Neural crest cell (in vitro differentiated cells): Measurements from ENCODE around the gene FAF2. TPM values are rescaled to one million over a fixed set of nuclear protein-coding genes. Genes with fewer than 3 reads are reported as not detected.

Experiments
- DNase-seq: peaks from one replicate; pipeline ENCODE4 v3.0.0; 2021; ENCODE audit warnings: low read depth, mixed read lengths, low spot score
- H3K27ac Mint-ChIP-seq: one replicate; pipeline ENCODE4 v1.8.0; 2021; ENCODE audit warnings: mild to moderate bottlenecking, mixed read lengths; ENCODE audit not compliant: unreplicated experiment
- H3K27me3 Mint-ChIP-seq: 2 replicates; pipeline ENCODE4 v1.8.0; 2021; ENCODE audit warnings: low read depth, mild to moderate bottlenecking, mixed read lengths
- H3K36me3 Mint-ChIP-seq: 2 replicates; pipeline ENCODE4 v1.8.0; 2021; ENCODE audit warnings: low read depth, mild to moderate bottlenecking, mixed read lengths
- H3K4me1 Mint-ChIP-seq: 2 replicates; pipeline ENCODE4 v1.8.0; 2021; ENCODE audit warnings: mixed read lengths
- H3K4me3 Mint-ChIP-seq: one replicate; pipeline ENCODE4 v1.8.0; 2021; ENCODE audit warnings: mild to moderate bottlenecking, mixed read lengths
- H3K9me3 Mint-ChIP-seq: 2 replicates; pipeline ENCODE4 v1.8.0; 2021; ENCODE audit warnings: mixed read lengths
- CTCF ChIP-seq: fragments of 200-600 bp; sonication (generic); conservative IDR thresholded peaks from 2 replicates; pipeline ENCODE4 v1.5.0; 2021; ENCODE audit warnings: antibody characterized with exemption, mild to moderate bottlenecking
- long read RNA-seq: library from polyadenylated mRNA; unstranded; transcript quantifications from one replicate; pipeline ENCODE4 v2.0.0, GENCODE V29; 2020
- total RNA-seq: library from RNA; stranded (reverse); gene quantifications from 2 replicates; pipeline ENCODE4 v1.2.1, GENCODE V29; 2021

FAF2 gene, protein sequence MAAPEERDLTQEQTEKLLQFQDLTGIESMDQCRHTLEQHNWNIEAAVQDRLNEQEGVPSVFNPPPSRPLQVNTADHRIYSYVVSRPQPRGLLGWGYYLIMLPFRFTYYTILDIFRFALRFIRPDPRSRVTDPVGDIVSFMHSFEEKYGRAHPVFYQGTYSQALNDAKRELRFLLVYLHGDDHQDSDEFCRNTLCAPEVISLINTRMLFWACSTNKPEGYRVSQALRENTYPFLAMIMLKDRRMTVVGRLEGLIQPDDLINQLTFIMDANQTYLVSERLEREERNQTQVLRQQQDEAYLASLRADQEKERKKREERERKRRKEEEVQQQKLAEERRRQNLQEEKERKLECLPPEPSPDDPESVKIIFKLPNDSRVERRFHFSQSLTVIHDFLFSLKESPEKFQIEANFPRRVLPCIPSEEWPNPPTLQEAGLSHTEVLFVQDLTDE
- 49.3 and 50.3 TPM in 2 replicates for total RNA-seq
- long read RNA-seq, full-length matches to known transcripts = 46 of 94 reads
- long read RNA-seq, partial matches to known transcripts = 3 of 94 reads
- long read RNA-seq, other reads (novel, unspliced or antisense) = 45 of 94 reads

DNA sequence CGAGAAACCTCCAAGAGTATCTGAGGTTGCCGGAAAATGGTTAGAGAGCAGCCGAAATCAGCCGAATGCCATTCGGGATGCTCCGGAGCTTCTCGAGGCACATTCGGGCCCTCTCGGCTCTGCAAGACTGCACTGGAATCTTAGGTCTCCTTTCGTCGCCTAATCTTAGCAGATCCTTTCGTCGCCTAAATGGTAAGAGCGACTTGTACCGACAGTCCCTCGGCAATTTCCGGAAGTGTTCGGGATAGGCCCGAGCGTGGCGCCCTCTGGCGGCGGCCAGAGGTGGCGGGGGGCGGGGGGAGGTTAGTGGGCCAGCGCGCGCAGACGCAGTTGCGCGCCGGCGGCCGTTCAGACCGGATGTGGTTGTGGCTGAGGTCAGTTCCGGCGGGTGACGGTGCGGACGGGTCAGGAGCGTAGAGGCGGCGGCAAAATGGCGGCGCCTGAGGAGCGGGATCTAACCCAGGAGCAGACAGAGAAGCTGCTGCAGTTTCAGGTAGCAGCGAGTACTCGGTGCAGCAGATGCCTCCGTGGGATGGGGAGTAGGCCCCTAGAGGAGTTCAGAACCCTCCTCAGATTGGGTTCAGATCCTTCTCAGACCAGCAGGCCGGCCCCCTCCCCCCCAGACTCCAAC lies at the start of gene FAF2:
Gene FAF2 (plus strand): TSS at position 408 of the 631 bp plus-strand sequence. CDS start 23 bp downstream, at position 431.
- TF ChIP-seq CTCF = peak; percentile 99
- H3K36me3 Mint-ChIP-seq = no peaks in the 10 kb centered on the region
- peak within 1 kb of the TSS; percentile 100 for H3K27ac Mint-ChIP-seq
- DNase-seq = peak; percentile 100
- peaks cover 27% of the 10 kb centered on the region for H3K4me1 Mint-ChIP-seq
- peak within 1 kb of the TSS; percentile 98 for H3K4me3 Mint-ChIP-seq
- no peaks in the 10 kb centered on the region for H3K27me3 Mint-ChIP-seq
- H3K9me3 Mint-ChIP-seq = no peaks in the 10 kb centered on the region

GRCh38 chr5:176400382-176401156 lies 47.6 kb upstream of the FAF2 start:
- no peak overlapping the region for H3K4me3 Mint-ChIP-seq
- no peaks in the 10 kb centered on the region for H3K36me3 Mint-ChIP-seq
- H3K9me3 Mint-ChIP-seq = no peaks in the 10 kb centered on the region
- TF ChIP-seq CTCF = no peak
- H3K4me1 Mint-ChIP-seq = no peaks in the 10 kb centered on the region
- no peaks in the 10 kb centered on the region for H3K27me3 Mint-ChIP-seq
- no peak overlapping the region for H3K27ac Mint-ChIP-seq
- no peak for DNase-seq

DNA sequence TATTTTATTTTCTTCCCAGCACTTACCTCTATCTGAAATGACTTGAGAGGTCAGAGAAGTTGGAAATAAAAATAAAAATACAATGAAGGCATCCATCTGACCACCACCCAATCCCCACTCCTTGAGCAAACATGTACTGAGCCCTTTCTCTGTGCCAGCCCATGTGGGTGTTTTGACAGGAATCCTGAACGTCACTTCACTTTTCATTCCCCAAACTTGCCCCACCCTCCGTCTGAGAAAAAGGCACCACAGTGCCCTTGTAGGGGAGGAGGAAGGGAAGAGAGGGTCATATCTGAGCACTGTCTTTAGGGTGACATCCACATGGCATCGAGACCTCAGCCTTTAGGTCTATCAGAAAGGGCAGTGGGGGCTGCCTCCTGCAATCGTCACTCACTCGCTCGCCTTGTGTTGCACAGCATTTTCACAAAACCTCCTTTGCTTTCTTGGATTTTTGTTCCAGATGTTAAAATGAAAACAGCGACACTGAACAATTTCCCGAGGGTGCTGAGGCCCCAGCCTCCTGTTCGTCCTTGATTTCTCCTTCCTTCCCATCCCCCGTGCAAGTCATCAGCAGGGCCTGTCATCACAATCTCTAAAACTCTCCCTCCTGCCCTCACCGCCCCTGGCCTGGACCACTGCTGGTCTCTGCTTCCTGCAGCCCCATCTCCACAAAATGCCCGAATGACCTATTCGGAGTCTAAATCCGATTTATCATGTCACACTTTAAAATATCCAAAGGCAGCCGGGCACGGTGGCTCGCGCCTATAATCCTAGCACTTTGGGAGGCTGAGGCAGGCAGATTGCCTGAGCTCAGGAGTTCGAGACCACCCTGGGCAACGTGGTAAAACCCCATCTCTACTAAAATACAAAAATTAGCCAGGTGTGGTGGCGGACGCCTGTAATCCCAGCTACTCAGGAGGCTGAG lies 46.6 kb upstream of the FAF2 start:
- H3K36me3 Mint-ChIP-seq = no peaks in the 10 kb centered on the region
- no peaks in the 10 kb centered on the region for H3K9me3 Mint-ChIP-seq
- peak overlapping the region; percentile 7 for H3K27ac Mint-ChIP-seq
- no peaks in the 10 kb centered on the region for H3K27me3 Mint-ChIP-seq
- no peak for TF ChIP-seq CTCF
- H3K4me3 Mint-ChIP-seq = no peak overlapping the region
- no peaks in the 10 kb centered on the region for H3K4me1 Mint-ChIP-seq
- no peak for DNase-seq

- no peak for DNase-seq
- Mint-ChIP-seq H3K4me3 (no peak overlapping the region), H3K27me3 (no peaks in the 10 kb centered on the region), H3K36me3 (no peaks in the 10 kb centered on the region), H3K9me3 (no peaks in the 10 kb centered on the region), H3K27ac (no peak overlapping the region), H3K4me1 (no peaks in the 10 kb centered on the region)
- no peak for TF ChIP-seq CTCF
Observed at GRCh38 chr5:176405656-176406435, 42.3 kb upstream of the FAF2 start.
